HG03064 (cell line): ENCODE data around the gene SORCS3.

Source experiments
- ATAC-seq: cut with Tn5 transposase; IDR thresholded peaks from one replicate; pipeline ENCODE4 v1.9.1; 2021; ENCODE audit warnings: low read depth; ENCODE audit not compliant: unreplicated experiment

The SORCS3 gene

GRCh38 chr10:104980368-104980767, 339.3 kb downstream of the SORCS3 start:
- no peak for ATAC-seq

DNA sequence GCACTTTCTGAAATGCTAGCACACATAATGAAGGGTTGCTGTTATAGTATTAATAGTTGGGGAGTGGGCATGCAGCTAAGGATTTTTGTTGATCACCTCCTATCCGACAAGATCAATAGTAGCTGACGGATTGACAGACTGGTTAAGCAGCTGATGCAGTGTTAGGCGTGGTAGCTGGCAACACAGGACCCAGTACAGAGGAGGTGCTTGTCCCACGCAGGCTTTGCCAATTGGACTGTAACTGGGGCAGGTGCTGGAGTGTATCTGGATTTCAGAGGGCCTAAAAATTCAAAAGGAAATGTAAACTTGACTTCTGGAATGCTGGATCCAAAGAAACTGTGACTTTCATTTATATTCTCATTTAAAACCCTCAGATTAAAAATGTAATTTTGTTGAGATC, 340.9 kb downstream of the SORCS3 start:
- no peak for ATAC-seq

GRCh38 chr10:104988686-104989085, 347.6 kb downstream of the SORCS3 start:
- ATAC-seq = no peak

DNA sequence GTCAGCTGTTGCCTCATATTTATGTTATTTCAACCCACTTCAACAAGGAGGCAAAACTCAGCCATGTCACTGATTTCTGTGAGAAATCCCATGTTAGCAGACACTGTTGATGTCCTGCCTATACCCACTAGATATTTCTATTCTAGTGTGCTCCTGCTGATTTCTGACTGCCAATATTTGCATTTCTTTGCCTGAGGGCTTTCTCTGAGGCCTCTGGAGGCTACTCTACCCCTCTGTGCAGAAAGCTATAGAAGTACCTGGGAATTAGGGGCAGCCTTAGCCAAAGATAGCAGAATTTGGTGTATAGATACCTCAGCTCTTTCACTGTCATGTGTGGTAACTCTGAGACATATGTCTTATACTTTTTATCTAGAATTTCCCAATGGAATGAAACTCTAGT, 348.8 kb downstream of the SORCS3 start:
- no peak for ATAC-seq

DNA sequence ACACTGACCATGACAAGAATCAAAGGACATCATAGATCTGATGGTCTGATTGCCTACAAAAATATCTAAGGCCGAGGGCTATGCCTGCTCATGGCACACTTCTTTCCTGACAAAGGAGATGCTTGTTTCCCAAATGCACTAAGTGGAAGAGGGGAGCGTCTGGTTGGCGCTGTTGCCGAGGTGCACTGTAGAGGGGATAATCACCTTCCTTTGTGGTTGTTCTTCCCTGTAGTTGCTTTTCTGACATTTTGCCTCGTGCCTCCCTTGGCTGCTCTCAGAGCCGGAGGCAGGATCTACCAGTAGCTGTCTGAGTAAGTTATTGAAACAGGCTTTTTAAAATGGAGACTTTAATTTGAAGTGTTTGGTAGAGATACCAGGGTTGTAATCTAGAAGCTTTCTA, 352.0 kb downstream of the SORCS3 start:
- no peak for ATAC-seq

GRCh38 chr10:105001269-105001668, 360.2 kb downstream of the SORCS3 start:
- no peak for ATAC-seq

DNA sequence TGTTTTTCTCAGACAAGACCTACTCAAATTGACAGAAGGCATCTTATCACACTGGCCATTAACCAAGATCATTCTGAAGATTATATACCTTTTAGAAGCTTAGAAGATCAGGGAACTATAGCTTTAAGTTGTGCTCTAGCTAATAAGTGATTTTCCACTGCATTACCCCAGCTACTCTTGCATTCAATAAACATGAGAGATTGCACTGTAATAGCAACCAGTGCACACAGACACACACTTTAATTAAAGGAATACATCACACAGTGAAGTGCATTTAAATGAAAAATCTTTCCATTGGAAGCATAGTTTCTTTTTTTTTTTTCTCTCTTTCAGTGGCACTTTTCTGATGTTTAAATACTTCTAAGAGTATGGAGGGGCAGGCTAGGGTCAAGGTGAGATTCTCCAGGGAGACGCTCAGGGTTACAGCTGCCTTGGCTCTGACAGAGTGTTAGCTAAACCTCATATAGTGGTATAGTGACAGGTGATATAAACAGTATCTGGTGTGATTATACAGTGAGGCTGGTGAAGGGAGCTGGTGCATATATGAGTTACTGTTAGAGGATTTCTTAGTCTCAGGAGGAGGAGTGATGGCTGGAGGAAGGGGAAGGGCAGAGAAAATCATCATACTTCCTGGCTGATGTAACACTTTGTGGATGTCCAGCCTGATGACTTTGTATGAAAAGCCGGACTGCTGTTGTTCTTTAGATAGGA, 369.5 kb downstream of the SORCS3 start:
- ATAC-seq = no peak

- no peak for ATAC-seq
Measured at GRCh38 chr10:105017116-105017515, 376.0 kb downstream of the SORCS3 start.

DNA sequence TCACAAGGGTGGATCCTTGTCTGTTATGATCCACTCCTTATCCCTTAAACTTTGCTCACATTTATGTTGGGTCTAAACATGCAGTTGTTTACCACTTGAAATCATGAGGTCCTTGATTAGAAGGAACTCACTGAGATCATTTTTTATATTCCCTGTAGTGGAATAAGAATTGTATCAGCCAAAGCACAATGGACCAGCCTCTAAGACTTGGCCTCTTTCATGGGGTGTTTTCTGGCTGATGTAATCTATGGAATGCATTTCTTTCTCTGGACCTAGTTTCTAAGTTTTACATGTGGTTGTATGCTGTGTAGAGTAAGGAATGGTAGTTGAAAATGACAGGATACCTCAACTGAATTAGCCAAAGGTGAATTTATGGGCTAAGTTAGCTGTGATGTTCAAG, 376.6 kb downstream of the SORCS3 start:
- no peak for ATAC-seq

DNA sequence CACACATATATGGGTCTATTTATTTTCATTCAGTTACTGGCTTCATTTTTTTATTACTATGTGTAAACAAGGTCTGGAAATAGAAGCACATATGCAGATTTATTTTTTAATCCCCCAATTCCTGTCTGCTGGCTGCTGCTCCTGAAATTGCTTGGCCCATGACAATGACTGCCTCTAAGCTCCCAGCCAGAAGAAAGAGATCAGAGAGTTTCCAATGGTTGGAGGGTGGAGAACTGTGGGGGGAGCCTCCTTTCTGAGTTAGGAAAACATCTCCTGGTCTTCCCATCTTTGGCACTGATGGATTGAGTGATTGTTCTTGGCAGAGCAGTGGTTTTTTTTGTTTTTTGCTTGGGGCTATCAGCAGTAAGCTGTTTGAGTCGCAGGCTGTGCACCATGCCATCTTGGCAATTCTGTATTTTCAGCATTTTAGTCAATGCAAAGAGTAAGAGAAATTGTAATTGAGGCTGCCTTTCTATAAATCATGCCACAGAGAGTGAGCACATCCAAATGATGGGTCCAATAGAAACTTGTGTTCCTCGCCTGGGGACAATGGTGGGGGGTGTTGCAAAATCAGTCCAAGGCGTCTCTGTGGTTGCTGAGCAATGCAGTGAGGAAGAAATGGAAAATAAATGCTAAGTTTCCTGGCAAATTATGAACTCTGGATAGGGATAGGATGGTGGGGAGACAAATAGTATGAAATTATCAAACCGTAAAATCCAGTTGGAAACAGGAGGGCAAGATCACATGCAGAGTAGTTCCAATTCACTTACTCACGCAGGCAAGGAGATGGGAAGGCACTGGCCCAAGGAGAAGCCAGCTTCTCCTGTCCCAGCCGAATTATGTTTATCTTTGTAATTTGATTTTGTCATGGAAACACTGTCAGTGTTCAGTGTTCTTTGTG, 382.4 kb downstream of the SORCS3 start:
- no peak for ATAC-seq

DNA sequence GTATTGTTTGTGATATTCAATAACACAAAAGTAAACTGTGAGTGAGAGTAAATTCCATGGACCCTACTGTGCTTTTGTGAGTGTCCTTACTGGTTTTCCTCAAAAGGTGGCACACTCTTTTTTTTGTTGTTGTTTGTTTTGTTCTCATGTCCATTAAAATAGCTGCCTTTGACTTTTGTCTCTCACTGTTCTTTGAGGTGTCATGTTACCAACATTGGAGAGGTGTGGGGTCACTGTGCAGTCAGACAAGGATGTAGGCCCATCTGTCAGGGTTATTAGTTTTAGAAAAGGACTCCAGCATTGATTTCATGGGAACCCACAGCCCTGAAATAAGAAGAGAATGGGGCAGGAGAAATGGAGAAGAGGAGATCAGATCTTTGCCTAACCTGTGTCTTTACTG, 383.1 kb downstream of the SORCS3 start:
- ATAC-seq = no peak

- ATAC-seq = no peak
Measured at GRCh38 chr10:105025092-105025491, 384.0 kb downstream of the SORCS3 start.

DNA sequence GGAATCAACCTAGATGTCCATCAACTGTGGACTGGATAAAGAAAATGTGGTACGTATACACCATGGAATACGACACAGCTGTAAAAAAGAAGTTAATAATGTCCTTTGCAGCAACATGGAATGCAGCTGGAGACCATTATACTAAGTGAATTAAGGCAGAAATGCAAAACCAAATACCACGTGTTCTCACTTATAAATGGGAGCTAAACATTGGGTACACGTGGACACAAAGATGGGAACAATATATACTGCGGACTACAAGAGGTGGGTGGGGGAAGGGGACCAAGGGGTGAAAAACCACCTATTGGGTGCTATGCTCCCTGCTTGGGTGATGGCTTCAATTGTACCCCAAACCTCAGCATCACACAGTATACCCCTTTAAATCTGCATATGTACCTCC, 385.5 kb downstream of the SORCS3 start:
- no peak for ATAC-seq

DNA sequence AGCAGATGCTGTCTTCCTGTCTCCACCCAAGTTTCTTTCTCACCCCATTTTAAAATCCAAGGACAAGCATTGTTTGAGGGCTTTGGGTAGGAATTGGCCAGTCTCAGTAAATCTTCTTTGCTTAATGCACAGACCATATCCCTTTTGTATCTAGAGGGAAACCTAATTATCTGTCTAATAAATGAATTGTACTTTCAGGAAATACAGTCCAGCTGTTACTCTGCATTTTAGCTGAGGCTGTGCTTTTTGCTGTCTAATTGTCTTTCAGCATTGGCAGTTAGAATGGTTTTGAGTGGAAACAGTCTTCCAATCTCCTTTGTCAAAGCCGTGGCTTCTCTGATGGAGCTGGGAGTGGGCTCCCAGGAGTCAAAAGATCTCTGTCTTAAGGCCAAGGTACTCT, 388.2 kb downstream of the SORCS3 start:
- no peak for ATAC-seq

- no peak for ATAC-seq
Measured at GRCh38 chr10:105037022-105037421, 395.9 kb downstream of the SORCS3 start.

- no peak for ATAC-seq
Measured at GRCh38 chr10:105041956-105042355, 400.9 kb downstream of the SORCS3 start.

DNA sequence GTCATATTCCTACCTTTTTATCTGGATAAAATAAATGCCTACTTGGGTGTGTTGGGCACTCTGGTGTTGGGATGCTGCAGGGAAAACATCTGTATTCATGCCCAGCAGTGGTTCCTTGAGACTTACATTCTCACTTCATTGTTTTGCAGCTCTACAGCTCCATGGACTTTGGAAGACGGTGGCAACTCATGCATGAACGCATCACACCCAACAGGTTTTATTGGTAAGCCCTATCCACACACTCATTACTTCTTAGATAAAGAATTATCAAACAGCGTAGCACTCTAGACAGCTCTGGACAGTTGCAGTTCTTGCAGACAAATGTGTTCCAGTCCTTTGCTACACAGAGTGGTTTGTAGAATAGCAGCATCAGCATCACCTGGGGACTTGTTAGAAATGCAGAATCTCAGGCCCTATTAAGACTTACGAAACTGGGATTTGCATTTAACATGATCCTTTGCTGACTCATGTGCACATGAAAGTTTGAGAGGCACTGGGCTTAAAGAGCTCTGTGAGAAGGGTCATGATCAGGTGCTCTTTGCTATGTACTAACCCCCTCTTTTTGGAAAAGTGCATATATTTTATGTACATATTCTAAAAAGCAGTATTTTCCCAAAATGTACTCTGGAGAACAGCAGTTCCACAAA, 401.9 kb downstream of the SORCS3 start:
- ATAC-seq = no peak

DNA sequence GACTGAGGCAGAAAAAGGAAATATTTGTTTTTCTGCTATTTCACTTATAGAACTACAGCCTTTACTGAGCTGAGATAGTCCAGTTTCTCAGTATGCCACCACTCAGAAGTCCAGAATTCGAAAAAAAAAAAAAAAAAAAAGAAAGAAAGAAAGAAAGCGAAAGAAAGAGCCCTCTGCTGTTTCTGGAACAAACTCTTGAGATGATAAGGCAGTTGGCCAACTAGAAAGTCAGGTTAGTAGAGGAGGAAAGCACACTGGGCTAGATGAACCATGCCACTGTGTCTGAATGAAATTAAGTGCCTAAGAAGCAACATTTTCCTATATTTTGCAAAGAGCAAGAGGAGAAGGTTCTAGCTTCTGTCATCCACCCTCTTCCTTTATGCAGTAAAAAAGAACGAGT, 403.8 kb downstream of the SORCS3 start:
- no peak for ATAC-seq

DNA sequence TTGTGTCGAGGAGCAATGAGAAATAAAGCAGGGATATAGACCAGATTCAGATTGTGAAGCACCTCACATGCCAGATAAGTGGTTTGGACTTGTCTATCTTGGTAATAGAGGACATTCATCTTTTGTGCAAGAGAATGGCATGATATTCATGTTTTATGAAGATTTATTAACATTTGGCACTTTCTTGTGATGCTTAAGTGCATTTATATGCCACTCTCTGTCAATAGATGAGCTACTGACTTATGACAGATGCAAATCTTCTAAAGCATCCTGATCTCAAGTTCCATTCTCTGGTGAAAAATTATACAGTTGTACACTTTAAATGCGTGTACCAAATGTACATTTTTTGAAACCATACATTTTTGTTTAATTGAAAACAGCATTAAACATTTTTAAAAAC, 415.3 kb downstream of the SORCS3 start:
- ATAC-seq = no peak

DNA sequence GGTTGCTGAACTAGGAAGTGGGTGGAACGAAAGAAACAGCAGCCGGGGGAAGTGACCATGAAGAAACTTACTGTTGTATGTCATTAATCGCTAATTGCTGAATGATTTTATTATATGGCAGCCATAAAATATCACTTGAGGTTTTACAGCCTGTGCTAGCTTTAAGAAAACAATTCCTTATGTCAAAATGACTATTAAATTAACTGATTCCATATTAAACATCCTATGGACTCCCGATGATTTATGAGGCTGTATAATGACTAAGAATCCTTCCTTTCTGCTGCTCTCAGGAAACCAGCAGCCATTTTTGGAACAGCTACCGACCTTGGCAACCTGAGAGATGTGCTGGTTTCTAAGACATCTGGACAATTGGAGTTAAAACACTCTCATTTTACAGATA, 421.9 kb downstream of the SORCS3 start:
- ATAC-seq = no peak

- ATAC-seq = no peak
Measured at GRCh38 chr10:105063796-105064195, 422.7 kb downstream of the SORCS3 start.
